ENCODE data around the gene NFATC2. TPM values are rescaled to one million over a fixed set of nuclear protein-coding genes. Genes with fewer than 3 reads are reported as not detected.

NFATC2 gene
- total RNA-seq, 2 donors from 2014 or later: 11.9 to 24.5 TPM

GRCh38 chr20:51418137-51418529, 124.4 kb downstream of the NFATC2 start:
- no peak overlapping the region for H3K27ac ChIP-seq
- no peaks in the 10 kb centered on the region for H3K36me3 ChIP-seq
- H3K4me3 ChIP-seq: no peak overlapping the region
- H3K27me3 ChIP-seq (replicated peaks; ENCODE audit: insufficient read depth): no peaks in the 10 kb centered on the region
- no peak for TF ChIP-seq CTCF (IDR thresholded peaks at IDR 0.05)
- ATAC-seq (ENCODE audit: insufficient number of reproducible peaks, low FRiP score, low read depth): no peak
- no peaks in the 10 kb centered on the region for H3K9me3 ChIP-seq
- peaks cover 2 to 7% of the 10 kb centered on the region in 2 donors for H3K4me1 ChIP-seq (ENCODE audit: control insufficient read depth in 1 of 2, low read depth in 2 of 2)
- no peak for DNase-seq (ENCODE audit: low spot score)

- no peaks in the 10 kb centered on the region for H3K36me3 ChIP-seq
- no peak overlapping the region for H3K4me3 ChIP-seq
- no peaks in the 10 kb centered on the region for H3K27me3 ChIP-seq (replicated peaks; ENCODE audit: insufficient read depth)
- peaks cover 4 to 12% of the 10 kb centered on the region in 2 donors for H3K4me1 ChIP-seq (ENCODE audit: control insufficient read depth in 1 of 2, low read depth in 2 of 2)
- no peak for TF ChIP-seq CTCF (IDR thresholded peaks at IDR 0.05)
- no peaks in the 10 kb centered on the region for H3K9me3 ChIP-seq
- no peak for ATAC-seq (ENCODE audit: insufficient number of reproducible peaks, low FRiP score, low read depth)
- no peak for DNase-seq (ENCODE audit: low spot score)
- no peak overlapping the region for H3K27ac ChIP-seq
These were observed 125.0 kb downstream of the NFATC2 start for GRCh38 chr20:51417250-51418136.

GRCh38 chr20:51416532-51417249, 125.8 kb downstream of the NFATC2 start:
- H3K27ac ChIP-seq: no peak overlapping the region
- H3K9me3 ChIP-seq: no peaks in the 10 kb centered on the region
- ATAC-seq (ENCODE audit: insufficient number of reproducible peaks, low FRiP score, low read depth) (no peak), DNase-seq (ENCODE audit: low spot score) (no peak)
- H3K4me1 ChIP-seq (ENCODE audit: control insufficient read depth in 1 of 2, low read depth in 2 of 2): peaks cover 4 to 18% of the 10 kb centered on the region in 2 donors
- no peaks in the 10 kb centered on the region for H3K36me3 ChIP-seq
- H3K4me3 ChIP-seq: no peak overlapping the region
- no peaks in the 10 kb centered on the region for H3K27me3 ChIP-seq (replicated peaks; ENCODE audit: insufficient read depth)
- no peak for TF ChIP-seq CTCF (IDR thresholded peaks at IDR 0.05)

GRCh38 chr20:51413857-51414256, 128.7 kb downstream of the NFATC2 start:
- H3K27me3 ChIP-seq (replicated peaks; ENCODE audit: insufficient read depth): no peaks in the 10 kb centered on the region
- DNase-seq (ENCODE audit: low spot score): no peak
- TF ChIP-seq CTCF (IDR thresholded peaks at IDR 0.05): no peak
- no peak overlapping the region for H3K27ac ChIP-seq
- no peak for ATAC-seq (ENCODE audit: insufficient number of reproducible peaks, low FRiP score, low read depth)
- no peaks in the 10 kb centered on the region for H3K9me3 ChIP-seq
- H3K4me3 ChIP-seq: no peak overlapping the region
- H3K36me3 ChIP-seq: no peaks in the 10 kb centered on the region
- peaks cover 4 to 16% of the 10 kb centered on the region in 2 donors for H3K4me1 ChIP-seq (ENCODE audit: control insufficient read depth in 1 of 2, low read depth in 2 of 2)

- Histone ChIP-seq H3K4me3 (no peak overlapping the region), H3K4me1 (ENCODE audit: control insufficient read depth in 1 of 2, low read depth in 2 of 2) (peaks cover 4 to 16% of the 10 kb centered on the region in 2 donors), H3K9me3 (no peaks in the 10 kb centered on the region), H3K36me3 (no peaks in the 10 kb centered on the region), H3K27ac (no peak overlapping the region), H3K27me3 (replicated peaks; ENCODE audit: insufficient read depth) (no peaks in the 10 kb centered on the region)
- no peak for TF ChIP-seq CTCF (IDR thresholded peaks at IDR 0.05)
- no peak for ATAC-seq (ENCODE audit: insufficient number of reproducible peaks, low FRiP score, low read depth)
- no peak for DNase-seq (ENCODE audit: low spot score)
These were observed 129.5 kb downstream of the NFATC2 start for GRCh38 chr20:51412951-51413481.
